Measurements from ENCODE around the gene BTC. TPM values are rescaled to one million over a fixed set of nuclear protein-coding genes. Genes with fewer than 3 reads are reported as not detected.

BTC gene
- total and polyA plus RNA-seq, 2 of the 13 experiments (the other 11 are each of a cell fraction or from before 2014, with no cell fraction given): not detected

- no peak overlapping the region for H3K9ac ChIP-seq (ENCODE audit: insufficient read depth, low read depth, low read length)
- in situ Hi-C loops (cut with HindIII; ENCODE audit: extremely low pct_ligation_motif_present, low pct_unique_long_range_greater_than_20kb) (no loop called here), intact Hi-C loops (cut with micrococcal nuclease; ENCODE audit: unreplicated experiment) (no loop called here)
- no peaks in the 10 kb centered on the region for H4K20me1 ChIP-seq (ENCODE audit: insufficient read depth, low read length)
- DNase-seq (ENCODE audit: low spot score) (no peak), ATAC-seq (no peak), FAIRE-seq (no peak)
- CTCF ChIA-PET (ENCODE audit: low intra/inter-chr PET ratio, low total read pairs): no interaction called here
- H3K27me3 ChIP-seq (ENCODE audit: control insufficient read depth in 1 of 2, insufficient read depth in 2 of 2, low read length in 2 of 2): peaks cover 0 to 21% of the 10 kb centered on the region in 2 experiments; a peak in 2 of 5 replicates
- H3K9me3 ChIP-seq (ENCODE audit: low read length): no peaks in the 10 kb centered on the region
- no peaks in the 10 kb centered on the region for H3K36me3 ChIP-seq (replicated peaks in 1 of 2; ENCODE audit: control insufficient read depth in 1 of 2, insufficient read depth in 2 of 2, low read length in 2 of 2)
- no peaks in the 10 kb centered on the region for H3K4me1 ChIP-seq (ENCODE audit: insufficient read depth, low read length)
- no peak overlapping the region for H3K4me3 ChIP-seq (replicated peaks in 1 of 3; ENCODE audit: insufficient read depth in 1 of 3, low read depth in 2 of 3, low read length in 3 of 3)
- no peaks in the 10 kb centered on the region for H3K79me2 ChIP-seq (ENCODE audit: insufficient read depth, low read length)
- 33% methylated on average over 2 of the region's 2 CpGs for WGBS (ENCODE audit: low lambda C conversion rate)
- H3K27ac ChIP-seq (ENCODE audit: extremely low read length, insufficient read depth, low read length): no peak overlapping the region
- H3K4me2 ChIP-seq (ENCODE audit: low read depth, low read length): no peak overlapping the region
- H2AFZ ChIP-seq (ENCODE audit: low read length): no peak overlapping the region
- no TSS peak for BruUV-seq (replicated peaks)
- TF ChIP-seq ZNF775 (CRISPR knock-in tag; IDR thresholded peaks at IDR 0.05; ENCODE audit: borderline replicate concordance): no peak
- TF ChIP-seq ZBTB21 (CRISPR knock-in tag; IDR thresholded peaks at IDR 0.05): no peak
- no peak for TF ChIP-seq ZNF501 (CRISPR knock-in tag; IDR thresholded peaks at IDR 0.05)
- TF ChIP-seq KLF15 (CRISPR knock-in tag; IDR thresholded peaks at IDR 0.05; ENCODE audit: borderline replicate concordance): no peak
- TF ChIP-seq BCL3 (CRISPR knock-in tag; IDR thresholded peaks at IDR 0.05): no peak
- POLR2A ChIA-PET: no interaction called here
Observed at GRCh38 chr4:74790652-74791051, 3.7 kb downstream of the BTC start.

DNA sequence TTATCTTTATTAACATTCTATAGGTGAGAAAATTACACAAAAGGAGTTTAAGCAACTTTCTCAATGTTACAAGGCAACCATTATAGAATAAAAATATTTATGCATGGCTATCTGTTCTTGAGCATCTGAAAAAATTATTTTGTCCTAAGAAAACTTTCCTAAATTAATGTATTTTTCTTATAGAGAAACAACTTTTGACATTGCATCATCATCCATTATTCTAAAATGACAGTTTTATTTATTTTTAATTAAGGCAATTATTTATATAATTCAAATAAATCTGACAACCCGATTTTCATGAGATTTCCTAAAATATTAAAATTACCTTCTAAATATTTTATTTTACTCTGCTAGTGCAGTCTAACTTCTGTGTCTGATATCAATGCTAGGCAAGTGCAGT lies 4.8 kb downstream of the BTC start:
- H3K27ac ChIP-seq (ENCODE audit: extremely low read length, insufficient read depth, low read length): no peak overlapping the region
- in situ Hi-C loops (cut with HindIII; ENCODE audit: extremely low pct_ligation_motif_present, low pct_unique_long_range_greater_than_20kb) (no loop called here), intact Hi-C loops (cut with micrococcal nuclease; ENCODE audit: unreplicated experiment) (no loop called here)
- no peak for DNase-seq (ENCODE audit: low spot score)
- CTCF ChIA-PET (ENCODE audit: low intra/inter-chr PET ratio, low total read pairs): no interaction called here
- WGBS (ENCODE audit: low lambda C conversion rate): 2% methylated on average over 1 of the region's 1 CpG
- H3K4me3 ChIP-seq (replicated peaks in 1 of 3; ENCODE audit: insufficient read depth in 1 of 3, low read depth in 2 of 3, low read length in 3 of 3): no peak overlapping the region
- H3K27me3 ChIP-seq (ENCODE audit: control insufficient read depth in 1 of 2, insufficient read depth in 2 of 2, low read length in 2 of 2): peaks cover 0 to 20% of the 10 kb centered on the region in 2 experiments; a peak in 2 of 5 replicates
- POLR2A ChIA-PET: no interaction called here
- ATAC-seq: no peak
- H2AFZ ChIP-seq (ENCODE audit: low read length): no peak overlapping the region
- H3K9ac ChIP-seq (ENCODE audit: insufficient read depth, low read depth, low read length): no peak overlapping the region
- TF ChIP-seq, protein P1, sequence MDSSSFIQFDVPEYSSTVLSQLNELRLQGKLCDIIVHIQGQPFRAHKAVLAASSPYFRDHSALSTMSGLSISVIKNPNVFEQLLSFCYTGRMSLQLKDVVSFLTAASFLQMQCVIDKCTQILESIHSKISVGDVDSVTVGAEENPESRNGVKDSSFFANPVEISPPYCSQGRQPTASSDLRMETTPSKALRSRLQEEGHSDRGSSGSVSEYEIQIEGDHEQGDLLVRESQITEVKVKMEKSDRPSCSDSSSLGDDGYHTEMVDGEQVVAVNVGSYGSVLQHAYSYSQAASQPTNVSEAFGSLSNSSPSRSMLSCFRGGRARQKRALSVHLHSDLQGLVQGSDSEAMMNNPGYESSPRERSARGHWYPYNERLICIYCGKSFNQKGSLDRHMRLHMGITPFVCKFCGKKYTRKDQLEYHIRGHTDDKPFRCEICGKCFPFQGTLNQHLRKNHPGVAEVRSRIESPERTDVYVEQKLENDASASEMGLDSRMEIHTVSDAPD (CRISPR knock-in tag; IDR thresholded peaks at IDR 0.05): no peak
- TF ChIP-seq CHD2 (IDR thresholded peaks at IDR 0.05; ENCODE audit: low read depth, low read length) (no peak), ZNF749 (CRISPR knock-in tag; IDR thresholded peaks at IDR 0.05; ENCODE audit: borderline replicate concordance) (no peak), ZNF496 (CRISPR knock-in tag; IDR thresholded peaks at IDR 0.05; ENCODE audit: insufficient replicate concordance) (no peak)
- H3K36me3 ChIP-seq (replicated peaks in 1 of 2; ENCODE audit: control insufficient read depth in 1 of 2, insufficient read depth in 2 of 2, low read length in 2 of 2): no peaks in the 10 kb centered on the region
- no peak overlapping the region for H3K4me2 ChIP-seq (ENCODE audit: low read depth, low read length)
- H3K79me2 ChIP-seq (ENCODE audit: insufficient read depth, low read length): no peaks in the 10 kb centered on the region
- FAIRE-seq: no peak
- BruUV-seq (replicated peaks): no TSS peak
- H4K20me1 ChIP-seq (ENCODE audit: insufficient read depth, low read length): no peaks in the 10 kb centered on the region
- no peaks in the 10 kb centered on the region for H3K4me1 ChIP-seq (ENCODE audit: insufficient read depth, low read length)
- H3K9me3 ChIP-seq (ENCODE audit: low read length): no peaks in the 10 kb centered on the region
